ENCODE data around the gene BAMBI.

Gene BAMBI

GRCh38 chr10:28721318-28721951 lies 44.1 kb downstream of the BAMBI start:
- TF ChIP-seq, protein P1, sequence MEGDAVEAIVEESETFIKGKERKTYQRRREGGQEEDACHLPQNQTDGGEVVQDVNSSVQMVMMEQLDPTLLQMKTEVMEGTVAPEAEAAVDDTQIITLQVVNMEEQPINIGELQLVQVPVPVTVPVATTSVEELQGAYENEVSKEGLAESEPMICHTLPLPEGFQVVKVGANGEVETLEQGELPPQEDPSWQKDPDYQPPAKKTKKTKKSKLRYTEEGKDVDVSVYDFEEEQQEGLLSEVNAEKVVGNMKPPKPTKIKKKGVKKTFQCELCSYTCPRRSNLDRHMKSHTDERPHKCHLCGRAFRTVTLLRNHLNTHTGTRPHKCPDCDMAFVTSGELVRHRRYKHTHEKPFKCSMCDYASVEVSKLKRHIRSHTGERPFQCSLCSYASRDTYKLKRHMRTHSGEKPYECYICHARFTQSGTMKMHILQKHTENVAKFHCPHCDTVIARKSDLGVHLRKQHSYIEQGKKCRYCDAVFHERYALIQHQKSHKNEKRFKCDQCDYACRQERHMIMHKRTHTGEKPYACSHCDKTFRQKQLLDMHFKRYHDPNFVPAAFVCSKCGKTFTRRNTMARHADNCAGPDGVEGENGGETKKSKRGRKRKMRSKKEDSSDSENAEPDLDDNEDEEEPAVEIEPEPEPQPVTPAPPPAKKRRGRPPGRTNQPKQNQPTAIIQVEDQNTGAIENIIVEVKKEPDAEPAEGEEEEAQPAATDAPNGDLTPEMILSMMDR (IDR thresholded peaks at IDR 0.05; ENCODE audit: insufficient read depth, missing control alignments) = no peak
- FAIRE-seq (no peak), DNase-seq (ENCODE audit: insufficient read length, low spot score) (no peak)

GRCh38 chr10:28722065-28722803 lies 44.9 kb downstream of the BAMBI start:
- no peak for FAIRE-seq
- TF ChIP-seq, protein P1 (IDR thresholded peaks at IDR 0.05; ENCODE audit: insufficient read depth, missing control alignments) = no peak
- DNase-seq (ENCODE audit: insufficient read length, low spot score) = no peak

- FAIRE-seq (no peak), DNase-seq (ENCODE audit: insufficient read length, low spot score) (no peak)
- TF ChIP-seq, protein P1 (IDR thresholded peaks at IDR 0.05; ENCODE audit: insufficient read depth, missing control alignments) = no peak
These were observed 51.0 kb downstream of the BAMBI start for GRCh38 chr10:28728366-28728765.

DNA sequence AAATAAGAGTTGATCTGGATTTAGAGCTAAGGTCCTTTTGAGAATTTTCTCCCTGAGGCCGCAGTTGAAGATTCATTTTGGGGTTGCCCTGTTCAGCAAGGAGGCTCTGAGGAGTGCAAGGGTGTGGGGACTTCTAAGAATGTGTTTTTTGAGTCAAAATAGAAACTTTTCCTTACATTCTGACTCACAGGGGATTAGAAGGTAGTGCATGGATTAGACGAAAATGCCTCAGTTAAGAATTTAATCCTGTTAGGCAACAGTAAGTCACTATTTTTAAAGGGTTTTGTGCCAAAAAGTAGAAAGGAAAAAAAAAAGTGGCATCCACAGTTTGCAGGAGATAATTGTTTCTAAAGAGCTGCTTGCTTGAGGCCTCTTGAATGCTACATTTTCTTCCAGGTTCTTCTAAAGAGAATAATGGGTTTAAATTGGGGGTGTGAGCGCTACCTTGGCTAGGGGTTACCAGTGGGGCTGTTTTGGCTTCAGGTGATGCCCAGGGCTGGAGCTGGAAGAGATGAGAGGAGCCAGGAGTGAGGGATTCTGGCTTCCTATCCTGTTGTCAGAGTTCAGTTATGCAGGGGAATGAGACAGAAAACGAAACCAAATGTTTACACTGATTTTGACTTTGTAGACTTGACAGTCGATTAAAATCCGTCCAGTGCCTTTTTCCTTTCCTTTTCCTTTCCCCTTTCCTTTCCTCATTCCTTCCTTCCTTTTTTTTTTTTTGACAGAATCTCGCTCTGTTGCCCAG lies 52.9 kb downstream of the BAMBI start:
- FAIRE-seq (peak; percentile 29), DNase-seq (ENCODE audit: insufficient read length, low spot score) (no peak)
- TF ChIP-seq, protein P1 (IDR thresholded peaks at IDR 0.05; ENCODE audit: insufficient read depth, missing control alignments) = no peak

GRCh38 chr10:28732091-28732490 lies 54.8 kb downstream of the BAMBI start:
- TF ChIP-seq, protein P1 (IDR thresholded peaks at IDR 0.05; ENCODE audit: insufficient read depth, missing control alignments) = no peak
- DNase-seq (ENCODE audit: insufficient read length, low spot score) (no peak), FAIRE-seq (no peak)
